ENCODE data around the gene SYT15.

DNA sequence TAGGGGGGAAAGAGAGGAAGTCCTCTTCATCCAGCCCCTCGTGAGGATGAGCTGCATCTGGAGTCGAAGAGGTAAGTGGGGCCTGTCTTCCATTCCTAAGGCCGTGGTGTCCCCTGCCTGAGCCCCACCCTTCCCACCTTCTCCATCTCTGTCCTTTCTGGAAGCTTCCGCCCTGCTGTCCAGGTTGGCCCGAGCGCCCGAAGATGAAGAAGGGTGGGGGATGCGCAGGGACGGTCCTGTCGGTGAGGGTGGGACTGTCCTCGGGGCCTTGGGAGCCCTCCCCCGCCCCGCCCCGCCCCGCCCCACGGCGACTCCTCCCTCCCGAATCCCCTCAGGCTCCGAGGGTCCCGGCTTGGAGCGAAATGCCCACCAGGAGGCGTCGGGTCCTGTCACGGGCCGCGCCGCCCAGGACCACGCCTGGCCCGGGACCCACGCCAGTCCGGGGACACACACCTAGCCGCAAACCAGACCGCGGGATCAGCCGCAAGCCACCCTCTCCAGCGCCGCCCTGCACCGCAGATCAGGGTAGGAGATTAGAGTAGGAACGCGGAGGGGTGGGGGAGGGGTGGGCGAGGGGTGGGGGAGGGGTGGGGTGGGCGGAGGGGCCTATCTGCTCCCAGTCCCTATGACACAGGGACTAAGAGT is 37.8 kb upstream of the SYT15 start:
- TF ChIP-seq, protein P1, sequence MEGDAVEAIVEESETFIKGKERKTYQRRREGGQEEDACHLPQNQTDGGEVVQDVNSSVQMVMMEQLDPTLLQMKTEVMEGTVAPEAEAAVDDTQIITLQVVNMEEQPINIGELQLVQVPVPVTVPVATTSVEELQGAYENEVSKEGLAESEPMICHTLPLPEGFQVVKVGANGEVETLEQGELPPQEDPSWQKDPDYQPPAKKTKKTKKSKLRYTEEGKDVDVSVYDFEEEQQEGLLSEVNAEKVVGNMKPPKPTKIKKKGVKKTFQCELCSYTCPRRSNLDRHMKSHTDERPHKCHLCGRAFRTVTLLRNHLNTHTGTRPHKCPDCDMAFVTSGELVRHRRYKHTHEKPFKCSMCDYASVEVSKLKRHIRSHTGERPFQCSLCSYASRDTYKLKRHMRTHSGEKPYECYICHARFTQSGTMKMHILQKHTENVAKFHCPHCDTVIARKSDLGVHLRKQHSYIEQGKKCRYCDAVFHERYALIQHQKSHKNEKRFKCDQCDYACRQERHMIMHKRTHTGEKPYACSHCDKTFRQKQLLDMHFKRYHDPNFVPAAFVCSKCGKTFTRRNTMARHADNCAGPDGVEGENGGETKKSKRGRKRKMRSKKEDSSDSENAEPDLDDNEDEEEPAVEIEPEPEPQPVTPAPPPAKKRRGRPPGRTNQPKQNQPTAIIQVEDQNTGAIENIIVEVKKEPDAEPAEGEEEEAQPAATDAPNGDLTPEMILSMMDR (IDR thresholded peaks at IDR 0.05) = no peak
- TF ChIP-seq, protein P2, sequence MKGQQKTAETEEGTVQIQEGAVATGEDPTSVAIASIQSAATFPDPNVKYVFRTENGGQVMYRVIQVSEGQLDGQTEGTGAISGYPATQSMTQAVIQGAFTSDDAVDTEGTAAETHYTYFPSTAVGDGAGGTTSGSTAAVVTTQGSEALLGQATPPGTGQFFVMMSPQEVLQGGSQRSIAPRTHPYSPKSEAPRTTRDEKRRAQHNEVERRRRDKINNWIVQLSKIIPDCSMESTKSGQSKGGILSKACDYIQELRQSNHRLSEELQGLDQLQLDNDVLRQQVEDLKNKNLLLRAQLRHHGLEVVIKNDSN (IDR thresholded peaks at IDR 0.05; ENCODE audit: borderline replicate concordance, low read depth) = no peak
- TF ChIP-seq RCOR1 (IDR thresholded peaks at IDR 0.05; ENCODE audit: low read length) = no peak
- no peak for TF ChIP-seq RFX5 (IDR thresholded peaks at IDR 0.05; ENCODE audit: low read length)
- no peak for TF ChIP-seq EZH2phosphoT487 (IDR thresholded peaks at IDR 0.05; ENCODE audit: borderline replicate concordance, low read depth)
- TF ChIP-seq POLR2AphosphoS5 (IDR thresholded peaks at IDR 0.05; ENCODE audit: low read depth, low read length) = no peak
